SU-DHL-6 (cell line): ENCODE data around the gene GOLPH3.

Experiments
- H2AFZ ChIP-seq: fragments of 200-600 bp; sonication (generic); 2 replicates; pipeline ENCODE4 v1.6.1; 2014; ENCODE audit warnings: low read depth, mild to moderate bottlenecking, moderate library complexity, mixed read lengths, antibody characterized with exemption, low read length; ENCODE audit not compliant: severe bottlenecking
- H3F3A ChIP-seq: fragments of 200-600 bp; shearing (Covaris generic); 2 replicates; pipeline ENCODE4 v1.6.0; 2016; ENCODE audit warnings: antibody characterized with exemption, mild to moderate bottlenecking; ENCODE audit not compliant: insufficient read depth
- H3K27ac ChIP-seq: fragments of 200-600 bp; sonication (generic); 2 replicates; pipeline ENCODE4 v1.5.1; 2016; ENCODE audit warnings: low read depth, mild to moderate bottlenecking, low read length, moderate library complexity, mixed read lengths
- H3K27me3 ChIP-seq: fragments of 200-600 bp; sonication (generic), shearing (Covaris generic); 2 replicates; pipeline ENCODE4 v1.6.0; 2014; ENCODE audit warnings: mild to moderate bottlenecking, low read length
- H3K36me3 ChIP-seq: fragments of 200-600 bp; sonication (generic); 2 replicates; pipeline ENCODE4 v1.6.1; 2014; ENCODE audit warnings: mild to moderate bottlenecking, low read length, mixed read lengths
- H3K4me2 ChIP-seq: fragments of 300-600, 200-600 bp; shearing (Covaris generic), sonication (generic); 2 replicates; pipeline ENCODE4 v1.6.0; 2014; ENCODE audit warnings: low read length, low read depth, mild to moderate bottlenecking; ENCODE audit not compliant: poor library complexity, severe bottlenecking
- H3K4me3 ChIP-seq: fragments of 200-600 bp; sonication (generic); 2 replicates; pipeline ENCODE4 v1.5.1; 2014; ENCODE audit warnings: antibody characterized with exemption, low read length, mild to moderate bottlenecking, mixed read lengths; ENCODE audit not compliant: insufficient read depth, poor library complexity, severe bottlenecking
- H3K79me2 ChIP-seq: fragments of 200-600 bp; sonication (generic); 2 replicates; pipeline ENCODE4 v1.6.1; 2014; ENCODE audit warnings: mild to moderate bottlenecking, low read length, moderate library complexity; ENCODE audit not compliant: insufficient read depth
- H3K9ac ChIP-seq: fragments of 200-600 bp; sonication (generic); 2 replicates; pipeline ENCODE4 v1.7.0; 2014; ENCODE audit warnings: mild to moderate bottlenecking, low read length
- H3K9me2 ChIP-seq: fragments of 200-600 bp; sonication (generic); replicated peaks from 2 replicates; pipeline ENCODE4 v1.6.1; 2014; ENCODE audit warnings: low read length; ENCODE audit not compliant: insufficient read depth
- H3K9me3 ChIP-seq: fragments of 200-600 bp; sonication (generic); 2 replicates; pipeline ENCODE4 v1.6.1; 2014; ENCODE audit warnings: low read length, mixed read lengths; ENCODE audit not compliant: insufficient read depth
- H4K20me1 ChIP-seq: fragments of 200-600 bp; sonication (generic); 2 replicates; pipeline ENCODE4 v1.6.1; 2014; ENCODE audit warnings: low read depth, mild to moderate bottlenecking, antibody characterized with exemption, low read length, moderate library complexity, mixed read lengths
- EZH2phosphoT487 ChIP-seq: fragments of 200-600 bp; sonication (generic), shearing (Covaris generic); conservative IDR thresholded peaks from 2 replicates; pipeline ENCODE4 v1.6.1; 2018; ENCODE audit warnings: mild to moderate bottlenecking, antibody characterized with exemption, low read length, moderate library complexity, mixed read lengths
- TF ChIP-seq, protein P1 (sequence below): fragments of 200-600 bp; sonication (generic); IDR thresholded peaks from one replicate; pipeline ENCODE4 v1.5.1; 2017; ENCODE audit warnings: antibody characterized with exemption, mild to moderate bottlenecking, low read length, moderate library complexity; ENCODE audit not compliant: insufficient read depth, poor library complexity, severe bottlenecking

GOLPH3 gene

DNA sequence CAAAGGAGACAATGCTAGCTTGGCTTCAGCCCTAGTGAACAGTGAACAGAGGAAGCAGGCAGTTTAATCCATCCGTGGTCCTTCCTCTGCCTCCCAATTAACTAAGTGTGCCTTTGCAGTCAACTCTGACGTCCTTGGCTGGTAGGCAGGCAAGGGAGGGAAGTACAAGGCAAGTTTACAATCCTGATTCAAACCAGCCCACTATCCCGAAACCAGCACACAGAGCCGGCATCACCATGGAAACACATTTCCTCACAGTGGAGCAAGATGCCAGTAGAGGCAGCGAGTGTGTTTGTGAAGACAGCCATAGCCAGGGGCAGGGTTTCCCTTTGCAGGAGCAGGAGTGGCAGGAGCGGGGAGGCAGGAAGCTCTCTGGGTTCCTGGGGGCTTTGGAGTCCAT lies 73.9 kb downstream of the GOLPH3 start:
- no peak overlapping the region for H3K9ac ChIP-seq
- H2AFZ ChIP-seq: no peak overlapping the region
- no peak overlapping the region for H3K4me3 ChIP-seq
- H3K36me3 ChIP-seq: no peaks in the 10 kb centered on the region
- H3K4me2 ChIP-seq: no peak overlapping the region
- no peak overlapping the region for H3K27ac ChIP-seq
- no peaks in the 10 kb centered on the region for H3K79me2 ChIP-seq
- H3F3A ChIP-seq: no peaks in the 10 kb centered on the region
- TF ChIP-seq EZH2phosphoT487: no peak
- TF ChIP-seq, protein P1, sequence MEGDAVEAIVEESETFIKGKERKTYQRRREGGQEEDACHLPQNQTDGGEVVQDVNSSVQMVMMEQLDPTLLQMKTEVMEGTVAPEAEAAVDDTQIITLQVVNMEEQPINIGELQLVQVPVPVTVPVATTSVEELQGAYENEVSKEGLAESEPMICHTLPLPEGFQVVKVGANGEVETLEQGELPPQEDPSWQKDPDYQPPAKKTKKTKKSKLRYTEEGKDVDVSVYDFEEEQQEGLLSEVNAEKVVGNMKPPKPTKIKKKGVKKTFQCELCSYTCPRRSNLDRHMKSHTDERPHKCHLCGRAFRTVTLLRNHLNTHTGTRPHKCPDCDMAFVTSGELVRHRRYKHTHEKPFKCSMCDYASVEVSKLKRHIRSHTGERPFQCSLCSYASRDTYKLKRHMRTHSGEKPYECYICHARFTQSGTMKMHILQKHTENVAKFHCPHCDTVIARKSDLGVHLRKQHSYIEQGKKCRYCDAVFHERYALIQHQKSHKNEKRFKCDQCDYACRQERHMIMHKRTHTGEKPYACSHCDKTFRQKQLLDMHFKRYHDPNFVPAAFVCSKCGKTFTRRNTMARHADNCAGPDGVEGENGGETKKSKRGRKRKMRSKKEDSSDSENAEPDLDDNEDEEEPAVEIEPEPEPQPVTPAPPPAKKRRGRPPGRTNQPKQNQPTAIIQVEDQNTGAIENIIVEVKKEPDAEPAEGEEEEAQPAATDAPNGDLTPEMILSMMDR: no peak
- H3K9me3 ChIP-seq: no peaks in the 10 kb centered on the region
- H3K9me2 ChIP-seq: no peaks in the 10 kb centered on the region
- no peaks in the 10 kb centered on the region for H3K27me3 ChIP-seq
- H4K20me1 ChIP-seq: no peaks in the 10 kb centered on the region

DNA sequence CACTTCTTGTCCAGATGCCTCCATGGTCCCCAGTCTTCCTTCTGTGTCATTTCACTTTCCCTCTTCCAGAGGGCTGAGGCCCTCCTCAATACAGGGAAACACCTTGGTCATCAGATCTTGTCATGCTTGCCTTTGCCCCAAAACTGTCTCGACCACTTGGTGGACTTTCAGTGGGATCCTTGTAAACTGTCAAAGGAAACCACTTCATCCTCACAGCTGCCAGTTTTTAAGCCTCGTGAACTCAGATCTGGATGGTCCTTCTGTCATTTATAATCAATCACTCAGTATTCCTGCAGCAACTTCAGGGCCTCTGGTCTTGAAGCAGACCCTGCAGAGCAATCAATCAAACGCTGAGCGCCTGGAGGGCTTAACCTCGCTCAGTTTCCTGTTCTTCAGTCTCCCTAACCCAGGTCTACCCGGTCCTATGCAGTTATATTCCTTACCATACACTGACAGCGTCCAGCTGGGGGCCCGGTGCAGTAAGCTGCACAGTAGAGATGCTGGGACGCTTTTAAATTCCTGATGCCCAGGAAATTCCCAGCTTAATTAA lies 74.6 kb downstream of the GOLPH3 start:
- H4K20me1 ChIP-seq: no peaks in the 10 kb centered on the region

GRCh38 chr5:32098890-32099310 lies 75.2 kb downstream of the GOLPH3 start:
- Histone ChIP-seq H3K36me3 (no peaks in the 10 kb centered on the region), H3K4me2 (no peak overlapping the region), H3K9ac (no peak overlapping the region), H2AFZ (no peak overlapping the region), H3K79me2 (no peaks in the 10 kb centered on the region), H4K20me1 (no peaks in the 10 kb centered on the region), H3F3A (no peaks in the 10 kb centered on the region), H3K9me3 (no peaks in the 10 kb centered on the region), H3K27ac (no peak overlapping the region), H3K27me3 (no peaks in the 10 kb centered on the region), H3K9me2 (no peaks in the 10 kb centered on the region), H3K4me3 (no peak overlapping the region)
- TF ChIP-seq, protein P1: no peak
- no peak for TF ChIP-seq EZH2phosphoT487

More for the DNA sequence above, 74.6 kb downstream of the GOLPH3 start:
- Histone ChIP-seq H3K27ac (no peak overlapping the region), H3K9me2 (no peaks in the 10 kb centered on the region), H3K4me2 (no peak overlapping the region), H2AFZ (no peak overlapping the region), H3K36me3 (no peaks in the 10 kb centered on the region), H3K9ac (no peak overlapping the region), H3K9me3 (no peaks in the 10 kb centered on the region), H3K79me2 (no peaks in the 10 kb centered on the region), H3F3A (no peaks in the 10 kb centered on the region), H3K4me3 (no peak overlapping the region), H3K27me3 (no peaks in the 10 kb centered on the region)
- no peak for TF ChIP-seq EZH2phosphoT487
- TF ChIP-seq, protein P1: no peak

- H3K9me3 ChIP-seq: no peaks in the 10 kb centered on the region
- H3K27me3 ChIP-seq: no peaks in the 10 kb centered on the region
- H3K79me2 ChIP-seq: no peaks in the 10 kb centered on the region
- H3K36me3 ChIP-seq: no peaks in the 10 kb centered on the region
- no peaks in the 10 kb centered on the region for H4K20me1 ChIP-seq
- H2AFZ ChIP-seq: no peak overlapping the region
- H3K9me2 ChIP-seq: no peaks in the 10 kb centered on the region
- TF ChIP-seq EZH2phosphoT487: no peak
- TF ChIP-seq, protein P1: no peak
- H3K9ac ChIP-seq: no peak overlapping the region
- H3K4me3 ChIP-seq: no peak overlapping the region
- no peaks in the 10 kb centered on the region for H3F3A ChIP-seq
- no peak overlapping the region for H3K27ac ChIP-seq
- no peak overlapping the region for H3K4me2 ChIP-seq
Observed at GRCh38 chr5:32098291-32098690, 75.8 kb downstream of the GOLPH3 start.
